Loucy (cell line): ENCODE data around the gene HGFAC.

Source experiments
- EZH2phosphoT487 ChIP-seq: fragments of 200-600 bp; IDR thresholded peaks from 2 replicates; pipeline ENCODE4 v1.6.1; 2018; ENCODE audit warnings: antibody characterized with exemption, mild to moderate bottlenecking, moderate library complexity, borderline replicate concordance
- TF ChIP-seq, protein P1 (sequence below): fragments of 200-600 bp; sonication (generic); conservative IDR thresholded peaks from 2 replicates; pipeline ENCODE4 v1.5.1; 2014; ENCODE audit warnings: mild to moderate bottlenecking, antibody characterized with exemption, low read length

DNA sequence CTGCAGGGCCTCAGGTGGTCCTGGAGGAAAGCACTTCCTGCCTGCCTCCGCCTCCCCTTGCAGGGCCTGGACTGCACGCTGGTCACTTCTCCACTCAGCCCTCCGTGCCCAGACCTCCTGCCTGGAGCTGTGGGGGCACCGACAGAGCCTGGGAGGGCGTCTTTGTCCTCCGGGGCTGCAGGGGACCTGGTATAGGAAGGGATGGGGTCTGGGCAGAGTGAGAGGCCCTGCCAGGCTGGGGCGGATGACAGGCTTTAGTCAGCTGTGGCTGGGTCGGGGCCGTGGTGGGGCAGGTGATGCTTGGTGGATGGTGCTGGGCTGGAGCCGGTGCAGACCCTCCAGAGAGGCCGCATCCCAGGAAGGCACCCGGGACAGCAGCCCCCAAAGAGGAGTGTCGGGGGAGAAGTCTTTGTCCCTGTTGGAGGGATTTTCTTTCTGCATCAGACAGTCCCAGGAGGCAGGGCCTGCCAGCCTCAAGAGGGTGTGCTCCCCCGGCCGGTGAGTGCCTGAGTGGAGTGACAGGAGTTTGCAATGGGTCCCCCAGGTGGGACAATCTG is 22.7 kb downstream of the HGFAC start:
- TF ChIP-seq, protein P1, sequence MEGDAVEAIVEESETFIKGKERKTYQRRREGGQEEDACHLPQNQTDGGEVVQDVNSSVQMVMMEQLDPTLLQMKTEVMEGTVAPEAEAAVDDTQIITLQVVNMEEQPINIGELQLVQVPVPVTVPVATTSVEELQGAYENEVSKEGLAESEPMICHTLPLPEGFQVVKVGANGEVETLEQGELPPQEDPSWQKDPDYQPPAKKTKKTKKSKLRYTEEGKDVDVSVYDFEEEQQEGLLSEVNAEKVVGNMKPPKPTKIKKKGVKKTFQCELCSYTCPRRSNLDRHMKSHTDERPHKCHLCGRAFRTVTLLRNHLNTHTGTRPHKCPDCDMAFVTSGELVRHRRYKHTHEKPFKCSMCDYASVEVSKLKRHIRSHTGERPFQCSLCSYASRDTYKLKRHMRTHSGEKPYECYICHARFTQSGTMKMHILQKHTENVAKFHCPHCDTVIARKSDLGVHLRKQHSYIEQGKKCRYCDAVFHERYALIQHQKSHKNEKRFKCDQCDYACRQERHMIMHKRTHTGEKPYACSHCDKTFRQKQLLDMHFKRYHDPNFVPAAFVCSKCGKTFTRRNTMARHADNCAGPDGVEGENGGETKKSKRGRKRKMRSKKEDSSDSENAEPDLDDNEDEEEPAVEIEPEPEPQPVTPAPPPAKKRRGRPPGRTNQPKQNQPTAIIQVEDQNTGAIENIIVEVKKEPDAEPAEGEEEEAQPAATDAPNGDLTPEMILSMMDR = no peak
- no peak for TF ChIP-seq EZH2phosphoT487
